Measurements from ENCODE around the gene SPRED2.
A peak's percentile ranks its signal among the peaks of the same experiment; 100 is the strongest.

The SPRED2 gene, protein sequence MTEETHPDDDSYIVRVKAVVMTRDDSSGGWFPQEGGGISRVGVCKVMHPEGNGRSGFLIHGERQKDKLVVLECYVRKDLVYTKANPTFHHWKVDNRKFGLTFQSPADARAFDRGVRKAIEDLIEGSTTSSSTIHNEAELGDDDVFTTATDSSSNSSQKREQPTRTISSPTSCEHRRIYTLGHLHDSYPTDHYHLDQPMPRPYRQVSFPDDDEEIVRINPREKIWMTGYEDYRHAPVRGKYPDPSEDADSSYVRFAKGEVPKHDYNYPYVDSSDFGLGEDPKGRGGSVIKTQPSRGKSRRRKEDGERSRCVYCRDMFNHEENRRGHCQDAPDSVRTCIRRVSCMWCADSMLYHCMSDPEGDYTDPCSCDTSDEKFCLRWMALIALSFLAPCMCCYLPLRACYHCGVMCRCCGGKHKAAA

DNA sequence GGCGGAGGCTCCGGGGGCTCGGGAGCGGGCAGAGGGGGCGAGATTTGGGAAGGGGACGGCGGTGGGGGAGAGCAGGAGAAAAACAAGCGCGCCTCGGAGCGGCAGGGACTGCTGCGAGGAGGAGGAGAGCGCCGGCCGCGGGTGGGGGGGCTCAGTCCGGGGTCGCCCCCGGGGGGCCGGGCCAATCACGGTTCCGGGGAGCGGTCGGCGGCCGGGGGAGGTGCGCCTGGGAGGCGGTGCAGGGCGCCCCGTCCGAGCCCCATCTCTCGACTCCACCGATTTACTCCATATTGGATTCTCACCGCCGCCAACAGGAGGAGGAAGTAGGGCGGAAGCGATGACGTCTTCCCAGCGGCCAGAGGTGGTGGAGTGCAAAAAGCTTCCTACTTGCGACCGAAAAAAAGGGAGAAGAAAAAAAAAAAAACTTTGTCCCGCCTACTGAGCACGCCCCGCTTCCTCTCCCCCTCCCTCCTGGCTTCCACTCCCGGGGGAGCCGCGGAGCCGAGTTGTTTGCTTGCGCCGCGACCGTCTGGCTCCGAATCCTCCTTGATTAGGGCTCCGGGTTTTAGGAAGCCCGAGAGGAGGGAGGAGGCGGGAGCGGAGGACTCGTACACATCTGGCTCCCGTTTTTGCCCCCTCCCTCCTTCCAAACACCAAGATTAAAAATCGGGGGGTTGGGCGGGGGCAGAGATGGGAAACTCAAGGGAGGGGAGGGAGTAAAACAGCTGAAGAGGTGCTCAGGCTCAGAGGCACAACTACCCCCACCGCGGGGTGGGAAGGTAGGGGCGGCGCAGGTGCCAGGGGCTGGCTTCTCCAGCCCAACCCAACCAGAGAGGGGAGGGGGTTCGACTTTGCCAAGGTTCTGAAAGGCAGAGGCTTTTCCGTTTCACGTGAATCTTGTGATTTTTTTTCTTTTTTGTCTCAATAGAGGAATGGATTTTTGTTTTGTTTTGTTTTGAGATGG is at the start of gene SPRED2:
SPRED2 (minus strand) TSS at position 373 of the 964 bp plus-strand sequence. CDS start 612 bp downstream, outside the sequence.
- DNase-seq (ENCODE audit: low spot score) = peak; percentile 88

DNA sequence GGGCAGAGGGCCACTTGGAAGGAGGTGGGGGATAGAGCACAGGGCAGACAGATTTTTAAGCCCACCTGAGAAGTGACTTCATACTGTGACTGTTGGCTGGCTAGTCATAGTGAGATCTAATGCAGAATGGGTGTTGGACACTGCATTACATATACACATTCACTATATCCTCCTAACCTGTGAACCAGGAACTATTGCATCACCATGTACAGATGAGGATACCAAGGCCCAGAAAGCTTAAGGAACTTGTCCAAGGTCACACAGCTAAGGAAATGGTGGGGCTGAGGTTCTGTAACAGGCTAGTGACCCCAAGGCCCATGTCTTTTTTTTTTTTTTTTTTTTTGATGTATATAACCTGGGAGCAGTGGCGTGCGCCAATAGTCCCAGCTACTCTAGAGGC is 49.6 kb upstream of the SPRED2 start:
- DNase-seq (ENCODE audit: low spot score) = no peak

DNA sequence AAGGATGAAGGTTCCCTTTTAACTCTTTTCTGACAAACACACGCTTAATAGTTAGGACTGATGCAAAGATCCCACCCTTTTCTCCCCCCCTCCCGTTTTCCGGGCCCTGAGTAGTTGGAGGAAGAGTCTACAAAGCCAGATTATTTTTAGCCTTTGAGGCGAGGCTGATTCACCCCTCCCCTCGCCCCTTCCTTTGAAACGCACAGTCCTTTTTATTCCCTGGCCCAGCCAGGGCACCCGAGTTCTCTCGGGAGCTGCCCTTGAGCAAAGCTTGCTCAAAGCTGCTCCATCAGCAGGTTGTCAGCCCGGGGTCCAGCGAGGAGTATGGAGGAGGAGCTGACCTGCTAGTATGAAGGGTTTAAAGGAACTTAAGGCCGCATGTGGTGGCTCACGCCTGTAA is 47.1 kb upstream of the SPRED2 start:
- DNase-seq (ENCODE audit: low spot score) = no peak

DNA sequence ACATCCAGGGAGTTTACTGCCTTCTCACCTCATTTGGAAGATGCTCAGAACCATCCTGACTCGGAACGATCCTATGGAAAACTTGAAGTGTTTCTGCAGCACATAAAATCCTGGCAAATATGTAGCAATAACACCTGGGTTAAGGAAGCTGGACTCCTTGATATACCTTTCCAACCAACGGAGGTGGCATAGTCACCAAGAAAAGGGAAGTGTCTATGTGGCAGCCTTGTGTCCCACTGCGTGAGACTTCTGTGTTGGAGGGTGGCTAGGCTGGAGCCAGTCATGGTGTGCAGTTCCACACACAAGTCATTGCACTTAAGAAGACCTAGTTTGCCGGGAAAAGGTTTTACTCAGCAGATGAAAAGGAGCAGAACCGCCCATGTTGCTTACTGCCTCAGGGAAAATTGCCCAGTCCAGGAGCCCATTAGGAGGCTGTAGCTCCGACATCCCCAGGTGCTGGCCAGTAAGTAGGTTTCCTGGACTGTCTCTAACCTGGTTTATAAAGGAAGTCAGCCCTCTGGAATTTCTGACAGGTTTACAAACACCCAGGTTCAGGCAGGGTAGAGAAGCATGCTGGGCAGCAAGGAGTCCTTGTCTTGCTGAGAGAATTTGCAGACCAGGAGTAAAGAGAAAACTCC is 46.2 kb upstream of the SPRED2 start:
- no peak for DNase-seq (ENCODE audit: low spot score)

GRCh38 chr2:65477590-65477989 is 45.2 kb upstream of the SPRED2 start:
- DNase-seq (ENCODE audit: low spot score) = no peak

DNA sequence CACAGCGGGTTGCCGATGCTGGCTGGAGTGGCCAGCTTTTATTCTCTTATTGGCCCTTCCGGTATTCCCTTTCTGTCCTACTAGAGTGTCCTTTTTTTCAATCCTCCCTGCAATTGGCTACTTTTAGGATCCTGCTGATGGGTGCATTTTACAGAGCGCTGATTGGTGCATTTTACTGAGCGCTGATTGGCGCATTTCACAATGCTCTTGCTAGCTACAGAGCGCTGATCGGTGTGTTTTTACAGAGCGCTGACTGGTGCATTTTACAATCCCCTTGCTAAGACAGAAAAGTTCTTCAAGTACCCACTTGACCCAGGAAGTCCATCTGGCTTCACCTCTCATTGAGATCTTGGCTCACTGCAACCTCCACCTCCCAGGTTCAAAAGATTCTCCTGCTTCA is 44.4 kb upstream of the SPRED2 start:
- DNase-seq (ENCODE audit: low spot score) = no peak

- DNase-seq (ENCODE audit: low spot score) = no peak
Observed at GRCh38 chr2:65475000-65475399, 42.6 kb upstream of the SPRED2 start.

DNA sequence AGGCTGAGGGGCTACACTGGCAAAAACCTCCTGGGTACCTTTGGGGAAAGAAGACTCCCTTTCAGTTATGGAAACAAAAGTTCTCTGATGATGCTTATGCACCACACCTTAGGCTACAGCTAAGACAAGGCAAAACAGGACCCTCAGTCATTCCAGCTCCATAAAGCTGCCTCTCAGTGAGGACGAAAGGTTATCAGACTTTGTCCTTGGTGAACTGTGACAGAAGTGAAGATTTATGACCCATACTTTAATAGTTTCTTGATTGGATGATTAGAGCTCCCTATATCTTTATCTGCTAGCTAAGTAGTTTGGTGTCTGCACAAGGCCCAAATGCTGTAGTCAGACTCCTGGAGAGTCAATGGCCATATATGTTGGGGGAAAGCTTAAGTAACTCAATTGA is 40.6 kb upstream of the SPRED2 start:
- DNase-seq (ENCODE audit: low spot score) = no peak

DNA sequence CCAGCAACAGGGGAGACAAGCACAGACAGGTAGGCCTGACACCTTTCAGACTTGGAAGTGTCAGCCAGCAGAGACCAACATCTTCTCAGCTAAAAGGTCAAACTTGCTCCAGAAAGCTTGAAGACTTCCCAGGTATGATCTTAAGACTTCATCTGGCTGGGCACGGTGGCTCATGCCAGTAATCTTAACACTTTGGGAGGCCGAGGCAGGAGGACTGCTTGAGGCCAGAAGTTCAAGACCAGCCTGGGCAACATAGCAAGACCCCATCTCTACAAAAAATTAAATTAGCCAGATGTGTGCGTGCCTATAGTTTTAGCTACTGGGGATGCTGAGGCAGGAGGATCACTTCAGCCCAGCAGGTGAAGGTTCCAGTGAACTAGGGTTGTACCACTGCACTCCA is 39.0 kb upstream of the SPRED2 start:
- DNase-seq (ENCODE audit: low spot score) = no peak

- DNase-seq (ENCODE audit: low spot score) = no peak
Observed at GRCh38 chr2:65466551-65466950, 34.2 kb upstream of the SPRED2 start.

- no peak for DNase-seq (ENCODE audit: low spot score)
Observed at GRCh38 chr2:65465857-65466256, 33.5 kb upstream of the SPRED2 start.

DNA sequence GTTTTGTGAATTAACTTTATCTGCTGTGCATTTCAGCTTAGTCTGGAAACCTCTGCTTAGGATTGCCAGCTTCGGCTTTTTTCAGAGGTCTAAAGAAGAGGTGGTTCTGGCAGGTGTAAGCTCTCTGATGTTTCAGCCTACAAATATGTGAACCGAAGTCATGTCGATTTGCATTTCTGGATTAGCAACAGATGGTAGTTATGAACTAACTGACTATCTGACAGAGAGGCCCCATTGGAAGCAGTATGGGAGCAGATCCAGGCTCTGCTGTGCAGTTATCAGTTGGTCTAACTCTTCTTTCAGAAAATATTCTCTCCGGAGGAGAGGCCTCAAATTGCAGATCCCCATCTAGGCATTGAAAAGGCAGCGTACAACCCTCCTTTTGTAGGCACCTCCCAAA is 32.7 kb upstream of the SPRED2 start:
- DNase-seq (ENCODE audit: low spot score) = no peak

- DNase-seq (ENCODE audit: low spot score) = no peak
Observed at GRCh38 chr2:65464604-65465003, 32.2 kb upstream of the SPRED2 start.

DNA sequence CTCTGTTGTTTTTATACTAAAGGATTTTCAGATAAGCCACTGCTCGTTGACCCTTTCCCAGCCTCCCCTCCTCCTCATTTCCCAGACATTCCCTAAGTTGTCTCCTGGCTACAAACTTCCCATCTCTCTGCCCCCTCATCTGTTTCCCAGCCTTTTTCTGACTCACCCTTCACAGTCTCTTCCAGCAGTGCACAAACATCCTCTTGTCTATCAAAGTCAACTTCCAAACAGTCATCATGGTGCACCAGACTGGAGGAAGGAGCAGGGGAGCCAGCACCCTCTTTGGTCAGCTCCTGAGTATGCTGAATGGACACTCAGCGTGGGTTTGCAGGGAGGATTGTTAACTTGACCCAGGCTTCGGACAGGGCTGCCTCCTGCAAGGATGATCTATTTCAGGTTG is 26.6 kb upstream of the SPRED2 start:
- DNase-seq (ENCODE audit: low spot score) = no peak

GRCh38 chr2:65456886-65457285 is 24.5 kb upstream of the SPRED2 start:
- DNase-seq (ENCODE audit: low spot score) = no peak

DNA sequence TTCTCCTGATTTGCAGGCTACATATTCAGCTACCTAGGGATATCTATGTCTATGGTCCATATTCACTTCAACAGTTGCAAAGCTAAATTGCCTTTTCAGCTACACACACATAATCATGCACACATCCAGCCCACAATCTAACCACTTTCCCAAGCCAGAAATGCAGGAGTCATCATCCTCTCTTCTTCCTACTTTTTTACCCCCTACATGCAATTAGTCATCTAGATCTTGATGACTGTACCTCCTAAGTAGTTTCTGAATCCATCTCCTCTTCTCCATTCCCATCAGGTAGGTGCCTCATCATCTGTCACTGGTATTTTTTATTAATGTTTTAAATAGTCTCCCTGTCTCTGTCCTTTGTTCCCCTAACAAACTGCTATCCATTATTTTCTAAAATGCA is 23.7 kb upstream of the SPRED2 start:
- no peak for DNase-seq (ENCODE audit: low spot score)

GRCh38 chr2:65453916-65454315 is 21.5 kb upstream of the SPRED2 start:
- no peak for DNase-seq (ENCODE audit: low spot score)

DNA sequence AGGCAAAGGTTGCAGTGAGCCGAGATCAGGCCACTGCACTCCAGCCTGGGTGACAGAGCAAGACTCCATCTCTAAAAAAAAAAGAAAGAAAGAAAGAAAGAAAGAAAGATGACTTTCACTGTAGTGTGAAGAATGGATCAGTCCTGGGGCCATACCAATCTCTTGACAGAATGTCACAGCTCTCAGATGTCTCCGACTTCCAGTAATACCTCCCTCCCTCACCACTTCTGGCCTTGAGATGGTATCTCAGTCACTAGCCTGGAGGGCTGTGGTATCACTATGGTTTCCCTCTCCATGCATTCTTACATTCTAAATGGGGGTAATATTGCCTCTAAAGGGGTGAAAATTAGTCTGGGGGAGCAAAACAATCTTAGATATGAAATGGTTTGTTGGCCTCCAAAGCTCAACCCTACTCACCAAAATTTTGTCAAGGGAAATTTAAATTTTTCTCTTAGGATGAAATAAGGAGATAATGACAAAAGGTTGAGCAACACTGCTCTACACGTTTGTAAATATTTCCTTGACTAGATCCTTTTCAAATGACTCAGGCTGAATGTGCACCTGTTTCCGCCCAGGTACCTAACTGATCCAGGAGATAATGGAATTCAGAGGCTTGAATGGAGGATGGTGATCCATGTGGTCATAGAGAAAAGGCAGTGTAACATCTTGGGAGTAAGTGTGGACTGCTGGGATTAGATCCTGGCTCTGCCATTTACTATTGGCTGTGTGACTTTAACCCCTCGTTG is 19.9 kb upstream of the SPRED2 start:
- no peak for DNase-seq (ENCODE audit: low spot score)

DNA sequence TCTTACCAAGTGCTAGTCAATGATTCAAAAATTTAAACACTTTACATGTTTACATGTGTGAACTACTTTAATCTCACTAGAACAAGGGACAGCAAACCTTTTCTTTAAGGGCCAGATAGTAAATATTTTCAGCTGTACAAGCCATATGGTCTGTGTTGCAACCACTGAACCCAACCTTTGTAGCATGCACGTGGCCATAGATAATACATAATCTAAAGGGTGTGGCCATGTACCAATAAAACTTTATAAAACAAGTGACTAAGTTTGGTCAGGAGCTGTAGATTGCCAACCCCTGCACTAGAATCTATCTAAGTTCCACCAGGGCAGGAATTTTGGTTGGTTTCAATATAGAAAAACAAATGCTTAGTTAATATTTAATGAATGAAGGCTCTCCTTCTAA is 18.4 kb upstream of the SPRED2 start:
- no peak for DNase-seq (ENCODE audit: low spot score)

DNA sequence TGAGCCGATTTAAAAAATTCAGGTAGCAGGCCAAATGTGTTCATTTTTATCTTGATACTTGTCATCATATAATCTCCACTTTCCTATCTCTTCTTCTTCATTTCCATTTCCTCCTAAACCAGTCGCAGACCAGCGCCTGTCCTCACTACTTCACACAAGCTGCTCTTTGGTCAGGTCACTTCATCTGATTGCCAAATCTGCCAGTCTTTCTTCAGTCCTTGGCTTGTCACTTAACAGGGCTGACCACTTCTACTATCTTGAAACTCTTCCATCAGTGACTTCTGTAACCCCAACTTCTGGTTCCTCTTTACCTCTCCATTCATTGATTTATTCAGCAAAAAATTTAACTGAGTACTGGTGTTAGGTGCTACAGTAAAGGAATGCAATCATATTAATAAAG is 18.0 kb upstream of the SPRED2 start:
- no peak for DNase-seq (ENCODE audit: low spot score)

DNA sequence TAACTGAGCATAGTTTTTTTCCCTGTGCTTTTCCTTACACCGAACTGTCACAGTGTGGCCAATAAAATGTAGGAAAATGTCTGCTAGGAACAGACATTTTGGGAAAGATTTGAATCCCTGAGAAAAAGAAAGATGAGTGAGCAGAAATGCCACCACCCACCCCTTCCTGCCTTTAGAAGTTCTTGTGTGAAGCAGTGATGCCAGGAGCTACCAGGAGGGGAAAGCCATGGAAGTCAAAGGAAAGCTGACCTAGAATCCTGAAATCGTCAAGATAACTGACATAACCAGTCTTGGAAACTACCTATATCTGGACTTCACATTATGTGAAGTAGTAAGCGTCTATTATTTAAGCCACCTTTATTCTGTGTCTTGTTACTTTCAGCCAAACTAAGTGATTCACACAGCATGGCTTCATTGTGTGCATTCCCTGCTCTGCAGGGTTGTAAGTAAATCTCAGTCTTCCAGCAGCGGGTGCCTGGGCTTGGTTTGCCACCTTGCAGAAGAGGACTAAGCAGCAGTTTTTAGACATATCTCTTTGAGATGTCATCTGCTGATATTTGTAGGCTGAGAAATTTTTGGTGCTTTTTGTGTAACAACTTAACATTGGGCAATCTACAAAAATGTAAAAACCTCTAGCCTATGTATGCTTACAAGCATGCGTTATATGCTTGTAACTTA is 11.2 kb upstream of the SPRED2 start:
- DNase-seq (ENCODE audit: low spot score) = no peak

Measured in pons (tissue), 1 donor.